MG63 (cell line): ENCODE measurements around the gene MAD2L1BP. TPM values are rescaled to one million over a fixed set of nuclear protein-coding genes. Genes with fewer than 3 reads are reported as not detected.
A peak's percentile ranks its signal among the peaks of the same experiment; 100 is the strongest.
"Not testable (repeated sequence)": the region's sequence is repeated elsewhere in the genome, so short reads cannot be mapped to it uniquely, and the experiment has no call there.

ENCODE experiments used
- DNase-seq: peaks from one replicate; pipeline ENCODE4 v3.0.0-alpha.2; 2020
- H3K27me3 ChIP-seq: fragments of 250-450 bp; sonication (Bioruptor Pico); 2 replicates; pipeline ENCODE4 v1.5.1; 2020; ENCODE audit warnings: mild to moderate bottlenecking, moderate library complexity
- H3K36me3 ChIP-seq: fragments of 250-450 bp; sonication (Bioruptor Pico); 2 replicates; pipeline ENCODE4 v1.5.1; 2020; ENCODE audit warnings: mild to moderate bottlenecking, moderate library complexity
- H3K4me3 ChIP-seq: fragments of 250-450 bp; sonication (Bioruptor Pico); 2 replicates; pipeline ENCODE4 v1.5.1; 2020; ENCODE audit warnings: mild to moderate bottlenecking, moderate library complexity
- H3K9me3 ChIP-seq: fragments of 250-450 bp; sonication (Bioruptor Pico); 2 replicates; pipeline ENCODE4 v1.5.1; 2020; ENCODE audit warnings: mild to moderate bottlenecking, moderate library complexity
- total RNA-seq: library from RNA; depleted of rRNA; stranded (reverse); fragments of >200 nt; shearing (Covaris generic); gene quantifications from 2 replicates; pipeline ENCODE4 v1.2.3, GENCODE V29; 2014; ENCODE audit warnings: low replicate concordance; rRNA removed

Gene MAD2L1BP
- total RNA-seq = 11.2 and 14.4 TPM in 2 replicates

- H3K36me3 ChIP-seq = peaks cover 18% of the 10 kb centered on the region
- peak within 1 kb of the TSS; percentile 80 for H3K4me3 ChIP-seq
- peak; percentile 71 for DNase-seq
- H3K27me3 ChIP-seq = no peaks in the 10 kb centered on the region
- no peaks in the 10 kb centered on the region for H3K9me3 ChIP-seq
Measured at GRCh38 chr6:43635387-43636307, at the start of gene MAD2L1BP. Gene MAD2L1BP, plus strand, starts transcription at chr6:43635840. Its CDS starts 36 bp downstream, at chr6:43635876.

DNA sequence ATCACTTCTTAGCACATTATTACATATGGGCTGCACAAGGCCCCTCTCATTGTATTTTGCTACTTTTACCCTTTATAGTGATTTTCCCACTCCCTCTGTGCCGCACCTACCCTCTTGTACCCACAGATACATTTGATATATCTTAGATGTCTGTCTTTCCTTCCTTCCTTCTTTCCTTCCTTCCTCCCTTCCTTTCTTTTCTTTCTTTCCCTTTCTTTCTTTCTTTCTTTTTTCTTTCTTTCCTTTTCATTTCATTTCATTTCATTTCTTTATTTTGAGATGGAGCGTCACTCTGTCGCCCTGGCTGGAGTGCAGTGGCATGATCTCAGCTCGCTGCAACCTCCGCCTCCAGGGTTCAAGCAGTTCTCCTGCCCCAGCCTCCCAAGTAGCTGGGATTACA lies 47.4 kb upstream of the MAD2L1BP start:
- Histone ChIP-seq H3K27me3 (no peaks in the 10 kb centered on the region), H3K4me3 (no peak overlapping the region), H3K9me3 (no peaks in the 10 kb centered on the region), H3K36me3 (peaks cover 39% of the 10 kb centered on the region)
- no peak for DNase-seq

GRCh38 chr6:43589564-43589963 lies 46.1 kb upstream of the MAD2L1BP start:
- not testable (repeated sequence) for DNase-seq, H3K27me3 ChIP-seq, H3K4me3 ChIP-seq, H3K9me3 ChIP-seq
- peaks cover 29% of the 10 kb centered on the region for H3K36me3 ChIP-seq

DNA sequence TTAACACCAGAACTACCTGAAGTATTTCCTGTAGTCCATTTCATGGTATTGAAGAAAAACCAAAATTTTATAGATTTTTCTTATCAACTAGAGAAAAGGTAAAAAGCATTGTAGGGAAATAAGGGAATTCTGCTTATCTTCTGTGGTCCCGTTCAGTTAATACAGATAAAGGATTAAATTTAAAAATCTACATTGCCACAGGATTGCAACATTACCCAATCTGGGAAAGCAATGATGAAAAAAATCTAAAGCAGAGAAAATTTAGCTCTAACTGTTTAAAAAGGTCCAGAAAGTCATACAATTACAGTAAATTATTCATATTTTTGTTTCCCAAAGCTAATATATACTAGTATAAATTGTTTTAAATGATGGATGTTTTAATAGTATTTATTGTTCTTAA lies 41.7 kb upstream of the MAD2L1BP start:
- Histone ChIP-seq H3K9me3 (no peaks in the 10 kb centered on the region), H3K4me3 (no peak overlapping the region), H3K27me3 (no peaks in the 10 kb centered on the region), H3K36me3 (peaks cover 10% of the 10 kb centered on the region; the same call in 1 of the 2 replicates)
- no peak for DNase-seq

- no peak overlapping the region for H3K4me3 ChIP-seq
- no peaks in the 10 kb centered on the region for H3K9me3 ChIP-seq
- no peaks in the 10 kb centered on the region for H3K27me3 ChIP-seq
- H3K36me3 ChIP-seq = peaks cover 17% of the 10 kb centered on the region
- no peak for DNase-seq
Measured at GRCh38 chr6:43600595-43600994, 35.0 kb upstream of the MAD2L1BP start.

DNA sequence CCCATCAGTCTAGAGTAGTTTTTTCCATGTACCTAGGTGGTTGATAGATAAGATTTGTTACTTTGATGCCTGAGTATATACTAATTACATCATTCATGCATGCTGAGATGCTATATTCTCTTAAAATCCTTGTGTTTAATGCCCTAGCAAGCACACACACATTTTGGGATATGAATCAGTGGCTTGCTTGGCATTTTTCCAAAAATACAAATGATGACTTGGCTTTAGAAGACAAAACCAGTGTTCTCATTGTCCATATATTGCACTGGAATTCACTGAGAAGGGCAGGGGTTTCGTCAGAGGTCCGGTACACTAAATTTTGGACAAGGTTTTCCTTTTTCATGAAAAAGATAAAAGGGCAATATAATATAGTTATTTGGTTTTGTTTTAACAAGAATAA lies 31.5 kb upstream of the MAD2L1BP start:
- Histone ChIP-seq H3K27me3 (no peaks in the 10 kb centered on the region), H3K9me3 (no peaks in the 10 kb centered on the region), H3K4me3 (no peak overlapping the region), H3K36me3 (peaks cover 27% of the 10 kb centered on the region)
- no peak for DNase-seq

GRCh38 chr6:43606019-43606418 lies 29.6 kb upstream of the MAD2L1BP start:
- no peaks in the 10 kb centered on the region for H3K9me3 ChIP-seq
- H3K27me3 ChIP-seq = no peaks in the 10 kb centered on the region
- peaks cover 33% of the 10 kb centered on the region for H3K36me3 ChIP-seq
- H3K4me3 ChIP-seq = no peak overlapping the region
- no peak for DNase-seq

DNA sequence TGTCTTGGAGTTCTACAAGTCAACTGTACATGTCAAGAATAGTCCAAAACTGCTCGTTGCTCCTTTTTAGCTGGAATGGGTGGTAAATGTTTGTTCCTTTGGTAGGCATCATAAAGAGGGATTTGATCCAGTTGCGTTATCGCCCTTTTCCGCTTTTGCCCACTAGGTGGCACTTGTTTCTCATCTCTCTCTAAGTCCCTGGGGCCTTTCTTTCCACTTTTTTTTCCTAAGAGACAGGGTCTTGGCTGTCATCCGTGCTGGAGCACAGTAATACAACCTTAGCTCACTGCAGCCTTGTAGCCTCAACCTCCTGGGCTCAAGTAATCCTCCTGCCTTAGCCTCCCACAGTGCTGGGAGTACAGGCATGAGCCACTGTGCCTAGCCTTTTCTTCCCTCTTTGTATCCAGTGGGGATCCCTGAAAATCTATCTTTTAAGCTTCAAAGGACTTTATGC lies 27.3 kb upstream of the MAD2L1BP start:
- Histone ChIP-seq H3K4me3 (no peak overlapping the region), H3K9me3 (no peaks in the 10 kb centered on the region), H3K27me3 (no peaks in the 10 kb centered on the region), H3K36me3 (peaks cover 34% of the 10 kb centered on the region)
- peak; percentile 40 for DNase-seq

- H3K9me3 ChIP-seq = no peaks in the 10 kb centered on the region
- peaks cover 37% of the 10 kb centered on the region for H3K36me3 ChIP-seq
- DNase-seq = no peak
- H3K4me3 ChIP-seq = no peak overlapping the region
- H3K27me3 ChIP-seq = no peaks in the 10 kb centered on the region
Measured at GRCh38 chr6:43608807-43609206, 26.8 kb upstream of the MAD2L1BP start.

DNA sequence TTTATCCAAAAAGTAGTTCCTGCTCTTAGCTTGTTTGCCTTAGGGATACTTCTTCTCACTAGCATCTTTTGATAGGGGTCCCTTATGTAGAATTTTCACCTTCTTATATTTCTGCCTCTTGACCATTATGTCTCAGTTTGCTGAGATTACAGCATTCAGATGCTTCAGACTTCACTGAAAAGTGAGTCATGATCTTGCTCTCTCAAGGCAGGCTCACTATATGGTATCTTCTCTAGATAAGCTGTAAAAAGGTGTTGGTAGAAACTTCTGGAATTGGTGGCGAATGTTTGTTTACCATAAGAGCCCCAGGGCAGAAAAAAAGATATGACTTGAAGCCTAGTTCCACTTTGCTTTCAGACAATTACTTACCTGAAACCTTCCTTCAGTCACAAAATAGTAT lies 26.2 kb upstream of the MAD2L1BP start:
- Histone ChIP-seq H3K4me3 (no peak overlapping the region), H3K36me3 (peaks cover 37% of the 10 kb centered on the region), H3K9me3 (no peaks in the 10 kb centered on the region), H3K27me3 (no peaks in the 10 kb centered on the region)
- no peak for DNase-seq

DNA sequence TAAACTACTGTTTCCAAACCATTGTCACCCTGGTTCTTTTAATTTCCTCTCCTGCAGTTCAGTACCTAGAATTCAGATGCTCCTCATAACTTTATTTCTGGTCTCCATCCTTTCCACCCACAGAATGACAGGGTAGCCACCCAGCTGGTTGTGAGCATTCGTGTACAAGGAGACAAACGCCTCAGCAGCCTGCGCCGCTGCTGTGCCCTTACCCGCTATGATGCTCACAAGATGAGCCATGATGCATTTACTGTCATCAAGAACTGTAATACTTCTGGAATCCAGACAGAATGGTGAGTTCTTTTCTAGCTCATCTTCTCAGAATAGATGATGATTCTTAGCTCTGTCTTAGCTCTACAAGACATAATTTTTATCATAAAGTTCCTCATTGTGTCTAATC lies 25.2 kb upstream of the MAD2L1BP start:
- H3K9me3 ChIP-seq = no peaks in the 10 kb centered on the region
- H3K36me3 ChIP-seq = peaks cover 34% of the 10 kb centered on the region
- H3K4me3 ChIP-seq = no peak overlapping the region
- no peaks in the 10 kb centered on the region for H3K27me3 ChIP-seq
- DNase-seq = no peak

DNA sequence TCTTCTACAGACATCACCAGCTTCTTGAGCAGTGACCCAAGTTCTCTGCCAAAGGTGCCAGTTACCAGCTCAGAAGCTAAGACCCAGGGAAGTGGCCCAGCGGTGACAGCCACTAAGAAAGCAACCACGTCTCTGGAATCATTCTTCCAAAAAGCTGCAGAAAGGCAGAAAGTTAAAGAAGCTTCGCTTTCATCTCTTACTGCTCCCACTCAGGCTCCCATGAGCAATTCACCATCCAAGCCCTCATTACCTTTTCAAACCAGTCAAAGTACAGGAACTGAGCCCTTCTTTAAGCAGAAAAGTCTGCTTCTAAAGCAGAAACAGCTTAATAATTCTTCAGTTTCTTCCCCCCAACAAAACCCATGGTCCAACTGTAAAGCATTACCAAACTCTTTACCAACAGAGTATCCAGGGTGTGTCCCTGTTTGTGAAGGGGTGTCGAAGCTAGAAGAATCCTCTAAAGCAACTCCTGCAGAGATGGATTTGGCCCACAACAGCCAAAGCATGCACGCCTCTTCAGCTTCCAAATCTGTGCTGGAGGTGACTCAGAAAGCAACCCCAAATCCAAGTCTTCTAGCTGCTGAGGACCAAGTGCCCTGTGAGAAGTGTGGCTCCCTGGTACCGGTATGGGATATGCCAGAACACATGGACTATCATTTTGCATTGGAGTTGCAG lies 21.8 kb upstream of the MAD2L1BP start:
- H3K4me3 ChIP-seq = no peak overlapping the region
- H3K27me3 ChIP-seq = no peaks in the 10 kb centered on the region
- no peaks in the 10 kb centered on the region for H3K9me3 ChIP-seq
- no peak for DNase-seq
- H3K36me3 ChIP-seq = peaks cover 23% of the 10 kb centered on the region

GRCh38 chr6:43614396-43614730 lies 21.3 kb upstream of the MAD2L1BP start:
- no peaks in the 10 kb centered on the region for H3K9me3 ChIP-seq
- no peaks in the 10 kb centered on the region for H3K27me3 ChIP-seq
- no peak for DNase-seq
- H3K4me3 ChIP-seq = no peak overlapping the region
- H3K36me3 ChIP-seq = peaks cover 23% of the 10 kb centered on the region

- Histone ChIP-seq H3K36me3 (peaks cover 14% of the 10 kb centered on the region), H3K9me3 (no peaks in the 10 kb centered on the region), H3K4me3 (no peak overlapping the region), H3K27me3 (no peaks in the 10 kb centered on the region)
- DNase-seq = no peak
Measured at GRCh38 chr6:43616725-43617472, 18.7 kb upstream of the MAD2L1BP start.

DNA sequence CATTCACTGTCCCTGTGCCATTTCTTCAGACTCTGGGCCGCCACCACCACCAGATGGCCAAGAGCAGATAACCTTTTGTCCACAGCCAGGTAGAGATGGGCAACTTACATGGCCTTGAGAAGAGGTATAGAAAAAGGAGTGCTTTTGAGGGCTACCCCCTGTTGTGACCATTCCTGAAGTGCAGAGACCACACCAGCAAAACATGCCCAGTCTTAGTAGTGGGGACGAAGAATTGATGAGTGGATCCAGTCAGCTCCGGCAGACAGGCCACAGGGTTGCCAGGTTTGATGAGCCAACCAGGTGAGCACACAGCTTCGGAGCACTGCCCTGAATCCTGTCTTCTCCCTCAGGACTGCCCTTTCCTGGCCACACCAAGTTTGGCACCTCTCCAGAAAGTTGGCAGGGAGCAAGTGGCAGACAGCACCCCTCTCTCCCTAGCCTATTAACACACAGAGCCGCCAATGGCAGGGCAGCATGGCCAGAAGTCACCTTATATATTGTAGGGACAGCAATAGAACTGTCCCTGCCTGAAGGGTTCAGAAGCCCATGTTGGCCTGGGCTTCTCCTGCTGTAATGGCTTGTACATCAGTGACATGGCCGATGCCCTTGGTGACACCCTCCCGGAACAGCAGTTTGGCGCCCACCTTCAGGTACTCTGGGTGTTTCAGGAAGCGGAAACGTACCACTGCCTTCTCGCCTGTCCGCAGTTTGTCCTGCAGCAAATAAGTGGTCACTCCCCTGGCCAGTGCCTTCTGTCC lies 14.4 kb upstream of the MAD2L1BP start:
- Histone ChIP-seq H3K4me3 (no peak overlapping the region), H3K36me3 (peaks cover 14% of the 10 kb centered on the region), H3K9me3 (no peaks in the 10 kb centered on the region), H3K27me3 (no peaks in the 10 kb centered on the region)
- DNase-seq = no peak

- no peak overlapping the region for H3K4me3 ChIP-seq
- peaks cover 14% of the 10 kb centered on the region for H3K36me3 ChIP-seq
- no peak for DNase-seq
- no peaks in the 10 kb centered on the region for H3K27me3 ChIP-seq
- H3K9me3 ChIP-seq = no peaks in the 10 kb centered on the region
Measured at GRCh38 chr6:43621836-43622180, 13.8 kb upstream of the MAD2L1BP start.
